Keratinocyte (primary cell): Measurements from ENCODE around the gene LTF. TPM values are rescaled to one million over a fixed set of nuclear protein-coding genes. Genes with fewer than 3 reads are reported as not detected.
"Not testable (repeated sequence)": the region's sequence is repeated elsewhere in the genome, so short reads cannot be mapped to it uniquely, and the experiment has no call there.

ENCODE experiments used
- DNase-seq: peaks from one replicate; pipeline ENCODE4 v3.0.0-alpha.2; 2011; ENCODE audit warnings: low read depth, missing footprints, low spot score
- FAIRE-seq: peaks from 2 replicates; lab custom pipeline; 2011; peaks lifted over from hg19 to GRCh38; lab: Jason Lieb, UNC
- H2AFZ ChIP-seq: 2 replicates; pipeline ENCODE4 v1.6.0; 2012; ENCODE audit warnings: low read length, control low read depth, inconsistent platforms; ENCODE audit not compliant: control insufficient read depth
- H3K27ac ChIP-seq: 2 replicates; pipeline ENCODE4 v1.5.1; 2011; ENCODE audit warnings: low read length; ENCODE audit not compliant: control insufficient read depth, insufficient read depth
- H3K27me3 ChIP-seq: 3 replicates; pipeline ENCODE4 v1.6.0; 2011; ENCODE audit warnings: low read length; ENCODE audit not compliant: control insufficient read depth, insufficient read depth; ENCODE audit errors: extremely low read depth
- H3K36me3 ChIP-seq, 2 experiments: 2 replicates in 1 of 2; 3 replicates in 1 of 2; pipeline ENCODE4 v1.5.1; 2011; ENCODE audit warnings: low read length in 2 of 2, mild to moderate bottlenecking in 1 of 2; ENCODE audit not compliant: control insufficient read depth in 2 of 2, insufficient read depth in 2 of 2; ENCODE audit errors: extremely low read depth in 1 of 2
- H3K4me1 ChIP-seq: 3 replicates; pipeline ENCODE4 v1.5.1; 2011; ENCODE audit warnings: low read length; ENCODE audit not compliant: control insufficient read depth, insufficient read depth; ENCODE audit errors: extremely low read depth
- H3K4me2 ChIP-seq: 3 replicates; pipeline ENCODE4 v1.6.0; 2011; ENCODE audit warnings: low read depth, low read length; ENCODE audit not compliant: control insufficient read depth, insufficient read depth; ENCODE audit errors: extremely low read depth
- H3K4me3 ChIP-seq, 3 experiments: fragments of 200-600 bp in 1 of 3; sonication (generic) in 1 of 3; 2 replicates in 2 of 3; 3 replicates in 1 of 3; pipeline ENCODE4 v1.5.1; 2011 to 2016; ENCODE audit warnings: low read length in 3 of 3, mild to moderate bottlenecking in 3 of 3, control low read depth in 2 of 3, inconsistent platforms in 1 of 3, low read depth in 1 of 3, mixed read lengths in 1 of 3, mixed run types in 1 of 3, moderate library complexity in 1 of 3; ENCODE audit not compliant: control insufficient read depth in 2 of 3, insufficient read depth in 2 of 3; ENCODE audit errors: extremely low read depth in 1 of 3
- H3K79me2 ChIP-seq: 2 replicates; pipeline ENCODE4 v1.6.0; 2012; ENCODE audit warnings: low read length; ENCODE audit not compliant: control insufficient read depth, insufficient read depth
- H3K9ac ChIP-seq: 3 replicates; pipeline ENCODE4 v1.6.0; 2011; ENCODE audit warnings: low read length; ENCODE audit not compliant: control insufficient read depth, insufficient read depth; ENCODE audit errors: extremely low read depth
- H3K9me1 ChIP-seq: 3 replicates; pipeline ENCODE4 v1.6.0; 2011; ENCODE audit warnings: low read length; ENCODE audit not compliant: control insufficient read depth, insufficient read depth; ENCODE audit errors: extremely low read depth
- H3K9me3 ChIP-seq: 2 replicates; pipeline ENCODE4 v1.5.1; 2012; ENCODE audit warnings: low read depth, low read length; ENCODE audit not compliant: control insufficient read depth
- H4K20me1 ChIP-seq: 3 replicates; pipeline ENCODE4 v1.6.0; 2011; ENCODE audit warnings: low read length; ENCODE audit not compliant: control insufficient read depth, insufficient read depth; ENCODE audit errors: extremely low read depth
- EZH2 ChIP-seq: IDR thresholded peaks from one replicate; pipeline ENCODE4 v1.6.1; 2012; ENCODE audit warnings: inconsistent platforms, mild to moderate bottlenecking, low read length, moderate library complexity
- dilution Hi-C: fragments of 300-500 bp; cut with MboI; formaldehyde crosslinking; loops from one replicate; pipeline ENCODE4 v1.7.0; 2020; ENCODE audit warnings: low sequenced_read_pairs; ENCODE audit not compliant: extremely low pct_ligation_motif_present
- polyA plus RNA-seq, 5 experiments: library from polyadenylated mRNA; depleted of rRNA in 3 of 5; stranded (reverse) in 3 of 5; stranded (forward) in 1 of 5; unstranded in 1 of 5; fragments of >200 nt; gene quantifications; 1 replicate in 1 of 5; 2 replicates in 3 of 5; 3 replicates in 1 of 5; pipeline versions ENCODE4 v1.2.1 to v1.2.3, GENCODE V29; 2011 to 2012; ENCODE audit warnings: missing spikeins in 2 of 5, low read depth in 1 of 5, low replicate concordance in 1 of 5
- TF ChIP-seq, protein P1 (sequence below), 3 experiments: IDR thresholded peaks in 1 of 3; conservative IDR thresholded peaks in 1 of 3; optimal IDR thresholded peaks in 1 of 3; 2 replicates in 2 of 3; 3 replicates in 1 of 3; pipeline versions ENCODE3 to v1.5.1; 2011; ENCODE audit warnings: low read length in 3 of 3, mild to moderate bottlenecking in 3 of 3, moderate library complexity in 2 of 3, control low read depth in 1 of 3, inconsistent platforms in 1 of 3; ENCODE audit not compliant: insufficient read depth in 2 of 3; ENCODE audit errors: extremely low read depth in 1 of 3

The LTF gene
- polyA plus RNA-seq, 1 donor (not counting 4 experiments of a cell fraction or from before 2014, with no cell fraction given) = not detected

- no peak for TF ChIP-seq EZH2
- TF ChIP-seq, protein P1, sequence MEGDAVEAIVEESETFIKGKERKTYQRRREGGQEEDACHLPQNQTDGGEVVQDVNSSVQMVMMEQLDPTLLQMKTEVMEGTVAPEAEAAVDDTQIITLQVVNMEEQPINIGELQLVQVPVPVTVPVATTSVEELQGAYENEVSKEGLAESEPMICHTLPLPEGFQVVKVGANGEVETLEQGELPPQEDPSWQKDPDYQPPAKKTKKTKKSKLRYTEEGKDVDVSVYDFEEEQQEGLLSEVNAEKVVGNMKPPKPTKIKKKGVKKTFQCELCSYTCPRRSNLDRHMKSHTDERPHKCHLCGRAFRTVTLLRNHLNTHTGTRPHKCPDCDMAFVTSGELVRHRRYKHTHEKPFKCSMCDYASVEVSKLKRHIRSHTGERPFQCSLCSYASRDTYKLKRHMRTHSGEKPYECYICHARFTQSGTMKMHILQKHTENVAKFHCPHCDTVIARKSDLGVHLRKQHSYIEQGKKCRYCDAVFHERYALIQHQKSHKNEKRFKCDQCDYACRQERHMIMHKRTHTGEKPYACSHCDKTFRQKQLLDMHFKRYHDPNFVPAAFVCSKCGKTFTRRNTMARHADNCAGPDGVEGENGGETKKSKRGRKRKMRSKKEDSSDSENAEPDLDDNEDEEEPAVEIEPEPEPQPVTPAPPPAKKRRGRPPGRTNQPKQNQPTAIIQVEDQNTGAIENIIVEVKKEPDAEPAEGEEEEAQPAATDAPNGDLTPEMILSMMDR (optimal IDR thresholded peaks at IDR 0.05 in 1 of 3, IDR thresholded peaks at IDR 0.05 in 1 of 3, conservative IDR thresholded peaks at IDR 0.05 in 1 of 3; ENCODE audit: extremely low read depth in 1 of 3, insufficient read depth in 2 of 3, low read length in 3 of 3) = peak; percentile 27 to 56 (median 37)
Measured at GRCh38 chr3:46496746-46497555, 32.2 kb upstream of the LTF start.

GRCh38 chr3:46495901-46496456, 31.3 kb upstream of the LTF start:
- no peak overlapping the region for H2AFZ ChIP-seq
- H3K27ac ChIP-seq = no peak overlapping the region
- no peaks in the 10 kb centered on the region for H3K9me3 ChIP-seq
- DNase-seq (no peak), FAIRE-seq (peak; percentile 87)
- H3K9me1 ChIP-seq = no peaks in the 10 kb centered on the region
- H3K36me3 ChIP-seq = no peaks in the 10 kb centered on the region
- no peak overlapping the region for H3K9ac ChIP-seq
- no peaks in the 10 kb centered on the region for H3K79me2 ChIP-seq
- TF ChIP-seq EZH2 = no peak
- TF ChIP-seq, protein P1 (optimal IDR thresholded peaks at IDR 0.05 in 1 of 3, IDR thresholded peaks at IDR 0.05 in 1 of 3, conservative IDR thresholded peaks at IDR 0.05 in 1 of 3; ENCODE audit: extremely low read depth in 1 of 3, insufficient read depth in 2 of 3, low read length in 3 of 3) = no peak
- no peak overlapping the region for H3K4me3 ChIP-seq
- dilution Hi-C loops = loop anchor here (25.0 kb wide), 1 partner anchor 141 kb away; no protein-coding TSS in a partner anchor
- no peaks in the 10 kb centered on the region for H3K27me3 ChIP-seq
- H3K4me2 ChIP-seq = peak overlapping the region; percentile 12
- peaks cover 21% of the 10 kb centered on the region for H3K4me1 ChIP-seq
- H4K20me1 ChIP-seq = no peaks in the 10 kb centered on the region

More at GRCh38 chr3:46496746-46497555, 32.2 kb upstream of the LTF start:
- H3K4me3 ChIP-seq = no peak overlapping the region
- no peaks in the 10 kb centered on the region for H3K79me2 ChIP-seq
- H3K9me3 ChIP-seq = no peaks in the 10 kb centered on the region
- no peak for DNase-seq
- no peaks in the 10 kb centered on the region for H3K36me3 ChIP-seq
- FAIRE-seq = no peak
- peaks cover 17% of the 10 kb centered on the region for H3K4me1 ChIP-seq
- H3K27me3 ChIP-seq = no peaks in the 10 kb centered on the region
- H4K20me1 ChIP-seq = no peaks in the 10 kb centered on the region
- dilution Hi-C loops = loop anchor here (25.0 kb wide), 1 partner anchor 140 kb away; no protein-coding TSS in a partner anchor
- H3K4me2 ChIP-seq = no peak overlapping the region
- H2AFZ ChIP-seq = no peak overlapping the region
- H3K27ac ChIP-seq = no peak overlapping the region
- no peaks in the 10 kb centered on the region for H3K9me1 ChIP-seq
- H3K9ac ChIP-seq = no peak overlapping the region

- peaks cover 16% of the 10 kb centered on the region for H3K4me1 ChIP-seq
- FAIRE-seq, H3K9me3 ChIP-seq, H2AFZ ChIP-seq, H3K4me2 ChIP-seq, H3K27ac ChIP-seq, DNase-seq, H3K9me1 ChIP-seq, H3K79me2 ChIP-seq, H3K9ac ChIP-seq, H3K36me3 ChIP-seq, H3K27me3 ChIP-seq, H3K4me3 ChIP-seq, H4K20me1 ChIP-seq: not testable (repeated sequence)
- dilution Hi-C loops = loop anchor here (25.0 kb wide), 1 partner anchor 143 kb away; no protein-coding TSS in a partner anchor
Measured at GRCh38 chr3:46494491-46494890, 29.8 kb upstream of the LTF start.
